ENCODE measurements around the gene BLMH.

GRCh38 chr17:30299000-30299399 is 7.3 kb upstream of the BLMH start:
- TF ChIP-seq CTCF (IDR thresholded peaks at IDR 0.05) (no peak), POLR2A (IDR thresholded peaks at IDR 0.05) (no peak), EP300 (IDR thresholded peaks at IDR 0.05) (no peak)

Data from ovary (tissue), 3 donors.